HG03095 (cell line): Measurements from ENCODE around the gene PREX1.

Source experiments
- ATAC-seq: cut with Tn5 transposase; IDR thresholded peaks from one replicate; pipeline ENCODE4 v1.9.1; 2021; ENCODE audit warnings: moderate library complexity; ENCODE audit not compliant: unreplicated experiment

PREX1 gene

DNA sequence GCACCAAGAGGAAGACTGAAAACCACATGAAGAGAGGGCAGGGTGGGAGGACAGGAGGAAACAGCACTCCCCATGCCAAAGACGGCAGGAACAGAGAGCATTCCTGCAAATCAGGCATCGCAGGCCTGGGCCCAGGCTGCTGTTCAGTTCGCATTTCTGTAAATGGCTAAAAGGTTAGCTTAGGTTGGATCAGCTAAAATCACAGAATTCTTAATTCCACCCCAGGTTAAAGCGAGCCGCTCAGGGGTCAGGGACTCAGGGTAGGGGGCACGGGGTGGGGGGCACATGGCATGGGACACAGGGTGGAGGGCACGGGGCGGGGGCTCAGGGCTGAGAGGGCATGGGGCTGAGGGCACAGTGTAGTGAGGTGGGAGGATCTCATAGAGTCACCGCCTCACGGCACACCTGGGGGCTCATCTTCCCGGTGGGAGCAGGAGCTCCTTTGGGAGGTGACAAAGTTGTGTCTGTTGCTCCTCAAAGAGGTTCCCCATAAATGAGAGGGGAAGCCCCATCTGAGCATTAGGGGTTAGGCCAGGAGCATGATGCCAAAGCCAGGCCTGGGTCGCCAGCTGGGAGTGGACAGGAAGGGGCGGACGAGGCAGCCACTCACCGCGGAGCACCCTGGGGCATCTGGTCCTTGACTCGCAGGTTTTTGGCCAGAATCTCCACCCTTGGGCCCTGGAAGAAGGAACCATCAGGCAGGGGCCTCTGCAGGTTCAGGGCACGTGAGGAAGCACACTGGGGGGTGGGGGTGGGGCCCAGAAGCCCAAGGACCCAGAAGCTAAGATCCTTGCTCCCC lies 200.7 kb downstream of the PREX1 start:
- ATAC-seq, result no peak

DNA sequence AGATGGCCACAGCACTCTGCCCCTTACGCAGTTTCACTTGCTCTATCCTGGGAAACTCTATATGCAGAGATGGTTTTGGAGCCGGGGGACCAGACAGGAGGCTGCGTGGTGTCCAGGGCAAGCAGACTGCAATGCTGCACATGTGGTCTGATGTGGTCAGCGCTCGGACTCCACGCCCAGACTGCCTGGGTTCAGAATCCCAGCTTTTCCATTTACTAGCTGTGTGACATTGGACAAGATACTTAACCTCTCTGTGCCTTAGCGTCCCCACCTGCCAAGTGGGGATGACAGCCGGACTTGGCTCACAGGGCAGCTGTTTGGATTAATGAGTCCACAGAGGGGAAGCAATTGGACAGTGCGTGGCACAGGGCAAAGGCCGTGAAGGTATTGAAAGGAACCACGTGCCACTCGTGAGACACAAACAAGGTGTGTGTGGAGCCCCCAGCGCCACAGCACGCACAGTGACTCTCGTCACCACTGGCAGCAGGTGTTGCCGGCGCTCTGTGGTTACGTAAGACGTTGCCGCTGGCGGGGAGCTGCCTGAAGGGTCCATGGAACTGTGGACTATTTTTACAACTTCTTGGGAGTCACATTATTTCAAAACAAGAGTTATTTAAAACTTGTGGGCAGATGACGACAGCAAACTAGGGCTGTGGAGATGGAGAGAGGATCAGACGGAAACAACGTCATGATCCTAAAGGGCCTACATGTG lies 201.4 kb downstream of the PREX1 start:
- ATAC-seq, result no peak

DNA sequence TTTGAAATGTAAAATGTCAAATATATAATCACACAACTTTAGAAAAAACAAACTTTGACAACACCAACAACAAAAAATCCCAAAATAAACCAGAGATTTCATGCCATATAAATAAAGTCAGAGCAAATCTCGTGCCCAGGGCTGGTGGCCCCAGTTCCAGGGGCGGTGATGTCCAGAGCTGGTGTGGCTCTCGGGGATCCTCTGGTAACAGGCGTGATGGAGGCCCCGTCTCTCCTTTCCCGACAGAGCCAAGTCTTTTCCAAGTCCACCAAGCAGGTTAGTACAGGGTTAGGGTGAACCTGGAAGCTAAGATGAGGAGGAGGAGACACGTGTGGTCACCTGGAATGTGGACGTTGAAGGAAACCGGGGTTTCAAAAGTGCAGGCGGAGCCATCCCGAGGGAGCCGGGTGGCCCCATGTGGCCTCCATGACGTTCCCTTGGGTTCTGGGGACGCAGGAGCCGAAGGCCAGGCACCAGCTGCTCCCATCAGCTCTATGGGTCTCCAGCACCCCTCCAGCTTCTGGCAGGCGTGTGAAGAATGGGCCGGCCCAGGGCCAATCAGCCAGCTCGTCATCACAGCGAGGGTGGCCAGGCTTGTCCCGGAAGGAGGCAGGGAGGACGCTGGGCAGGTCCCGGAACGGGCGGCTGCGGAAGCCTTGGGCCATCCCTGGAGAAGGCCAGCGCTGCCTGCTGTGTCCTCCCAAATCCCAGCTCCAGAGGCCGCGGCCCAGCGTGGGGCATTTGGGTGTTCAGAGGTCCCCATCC lies 202.5 kb downstream of the PREX1 start:
- ATAC-seq, result no peak

DNA sequence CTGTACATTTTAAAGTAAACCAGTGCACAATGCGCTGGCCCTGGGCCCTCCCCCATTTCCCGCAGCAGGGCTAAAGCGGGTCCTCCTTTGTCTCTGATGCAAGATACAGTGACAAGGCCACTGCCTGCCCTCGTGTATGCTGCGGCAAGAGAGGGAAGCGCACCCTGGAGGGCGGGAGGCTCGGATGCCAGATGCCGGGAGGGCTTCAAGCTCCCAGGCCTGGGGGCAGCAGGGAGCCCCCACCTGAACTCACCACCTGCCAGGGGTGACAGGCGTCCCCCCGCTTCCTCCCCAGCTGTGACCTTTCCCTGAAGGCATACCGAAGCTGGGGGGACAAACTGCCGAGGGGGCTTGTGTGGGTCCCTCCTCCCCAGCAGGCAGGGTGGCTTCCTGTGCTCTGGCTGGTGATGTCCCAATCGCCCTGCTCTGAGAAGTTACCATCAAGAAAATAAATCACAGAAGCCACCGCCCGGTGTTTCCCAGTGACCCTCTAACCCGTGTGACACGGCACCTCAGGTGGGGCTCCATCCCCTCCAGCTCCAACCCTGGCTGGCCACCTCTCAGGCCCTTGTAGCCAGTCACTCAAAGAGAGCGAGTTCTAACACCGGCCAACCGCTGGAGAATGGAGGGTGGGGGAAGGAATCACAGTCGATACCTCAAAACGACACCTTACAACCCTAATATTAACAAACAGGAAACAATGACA lies 203.3 kb downstream of the PREX1 start:
- no peak for ATAC-seq

DNA sequence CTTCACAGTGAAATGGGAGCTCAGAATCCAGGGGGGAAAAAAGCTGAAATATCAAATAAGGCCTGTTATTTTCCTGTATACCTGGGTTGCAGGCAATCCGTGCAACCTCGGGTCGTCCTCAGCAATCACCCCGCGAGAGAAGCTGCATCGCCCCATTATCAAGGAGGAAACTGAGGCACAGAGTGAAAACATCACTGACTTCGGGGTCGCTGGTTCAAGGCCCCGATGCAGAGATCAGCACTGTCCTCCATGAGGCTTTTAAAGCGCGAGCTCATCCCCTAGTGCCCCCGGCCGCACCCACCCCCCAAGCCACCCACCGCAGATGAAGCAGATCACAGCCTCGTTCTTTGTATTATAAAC lies 203.9 kb downstream of the PREX1 start:
- ATAC-seq, result no peak

DNA sequence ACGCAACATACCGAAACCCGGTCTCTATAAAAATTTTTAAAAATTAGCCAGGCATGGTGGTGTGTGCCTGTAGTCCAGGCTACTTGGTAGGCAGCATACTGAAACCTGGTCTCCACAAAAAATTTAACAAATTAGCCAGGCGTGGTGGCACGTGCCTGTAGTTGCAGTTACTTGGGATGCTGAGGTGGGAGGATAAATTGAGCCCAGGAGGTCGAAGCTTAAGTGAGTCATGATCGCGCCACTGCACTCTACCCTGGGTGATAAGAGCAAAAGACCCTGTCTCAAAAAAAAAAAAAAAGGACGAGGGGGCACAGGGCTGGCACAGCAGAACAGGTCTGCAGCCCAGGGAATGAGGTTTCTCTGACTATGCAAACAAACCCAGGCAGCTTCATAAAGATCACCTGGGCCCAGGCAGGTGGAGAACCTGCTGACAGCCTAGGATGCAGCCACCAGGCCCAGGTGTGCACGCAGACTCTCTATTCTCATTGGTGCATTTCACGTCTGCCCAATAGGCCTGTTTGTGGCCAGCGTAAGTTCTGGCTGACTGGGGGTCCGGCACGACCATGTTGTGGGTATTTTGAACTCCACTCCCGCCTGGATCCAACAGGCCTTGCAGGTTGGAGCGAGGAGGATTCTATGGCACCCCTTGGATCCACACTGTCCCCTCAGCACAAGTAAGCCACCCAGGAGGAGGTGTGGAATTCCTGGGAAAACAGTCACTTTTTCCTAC lies 204.5 kb downstream of the PREX1 start:
- ATAC-seq, result no peak

DNA sequence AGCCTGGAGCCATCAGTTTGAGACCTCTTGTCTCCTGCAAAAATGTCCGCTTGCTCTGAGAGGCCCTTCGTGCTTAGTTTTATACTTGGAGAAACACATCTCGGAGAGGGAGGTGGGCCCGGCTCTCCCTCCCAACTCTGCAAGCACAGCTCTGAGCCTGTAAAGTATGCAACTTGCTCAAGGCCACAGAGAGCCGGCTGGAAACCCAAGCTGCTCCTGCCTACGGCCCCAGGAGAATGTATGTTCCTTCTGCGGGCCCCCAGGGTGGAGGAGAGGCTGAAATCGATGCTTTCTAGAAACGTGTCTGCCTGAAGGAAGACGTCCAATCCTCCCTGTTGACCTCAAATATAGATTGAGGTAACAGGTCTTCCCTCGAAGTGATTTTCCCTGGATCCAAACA lies 205.4 kb downstream of the PREX1 start:
- no peak for ATAC-seq

DNA sequence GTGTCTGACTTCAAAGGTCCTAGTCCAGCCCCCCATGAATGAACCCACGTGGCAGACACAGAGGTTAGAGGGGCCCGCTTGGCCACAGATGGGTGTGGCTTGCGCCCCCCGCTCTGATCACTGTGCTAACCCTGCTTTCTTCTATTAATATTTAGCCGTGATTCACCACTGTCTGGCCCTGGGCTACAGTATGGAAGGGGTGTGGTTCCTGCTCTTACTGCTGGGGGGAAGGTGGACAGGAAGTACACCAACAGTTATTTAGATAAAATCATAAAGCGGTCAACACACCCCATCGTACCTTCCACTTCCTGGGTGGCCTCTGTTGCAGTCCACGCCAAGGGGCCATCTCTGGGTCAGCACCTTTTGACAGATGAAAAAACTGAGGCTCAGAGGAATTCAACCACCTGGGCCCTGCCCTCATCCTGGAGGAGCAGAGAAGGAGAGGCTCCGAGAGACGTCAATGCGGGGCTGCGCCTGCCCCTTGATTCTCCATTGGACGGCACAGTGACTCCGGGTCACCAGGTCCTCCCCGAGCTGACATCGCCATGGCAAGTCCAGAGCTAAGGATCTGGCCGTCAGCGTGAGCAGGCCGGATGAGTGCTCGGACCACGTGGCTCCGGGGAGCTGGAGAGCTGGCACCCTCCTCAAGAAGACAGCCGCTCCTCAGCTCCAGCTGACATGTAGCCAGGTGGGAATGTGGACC lies 206.3 kb downstream of the PREX1 start:
- ATAC-seq, result no peak

DNA sequence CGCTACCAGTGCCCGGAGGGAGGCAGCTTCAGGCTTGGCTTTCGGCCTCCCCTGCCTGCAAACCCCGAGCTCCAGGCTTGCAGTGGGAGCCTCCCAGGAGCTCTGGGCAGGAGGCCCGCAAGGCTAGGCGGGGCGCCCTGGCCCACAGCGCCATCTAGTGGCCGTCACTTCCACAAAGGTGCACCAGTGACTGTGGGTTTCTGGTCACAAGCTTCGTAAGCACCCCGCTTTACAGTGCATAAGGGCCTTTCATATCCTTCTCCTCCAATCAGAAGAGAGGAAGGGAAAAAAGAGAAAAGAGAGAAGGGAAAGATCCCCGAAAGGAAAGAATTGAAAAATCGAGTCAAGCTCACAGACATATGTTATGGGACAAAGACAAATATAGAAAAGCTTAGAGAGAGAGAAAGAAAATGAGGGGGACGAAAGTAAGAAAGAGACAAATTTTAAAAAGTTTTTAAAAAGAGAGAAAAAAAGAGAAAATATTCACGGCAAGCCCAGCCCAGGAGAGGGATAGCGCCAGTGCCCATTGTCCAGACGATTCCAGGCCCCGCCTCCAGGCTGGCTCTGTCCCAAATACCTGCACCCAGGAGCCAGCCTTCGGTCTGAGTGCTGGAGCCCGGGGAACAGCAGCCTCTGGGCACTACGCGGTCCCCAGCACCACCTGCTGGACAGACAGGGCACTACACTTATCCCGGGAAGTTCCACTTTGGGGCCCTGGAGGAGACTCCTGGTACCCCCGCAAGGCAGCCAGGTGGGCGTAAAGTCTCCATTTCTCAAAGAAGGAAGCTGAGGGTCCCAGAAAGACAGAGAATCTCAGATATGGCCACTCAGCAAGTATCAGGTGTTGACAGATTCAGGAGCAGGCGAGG lies 207.1 kb downstream of the PREX1 start:
- no peak for ATAC-seq

DNA sequence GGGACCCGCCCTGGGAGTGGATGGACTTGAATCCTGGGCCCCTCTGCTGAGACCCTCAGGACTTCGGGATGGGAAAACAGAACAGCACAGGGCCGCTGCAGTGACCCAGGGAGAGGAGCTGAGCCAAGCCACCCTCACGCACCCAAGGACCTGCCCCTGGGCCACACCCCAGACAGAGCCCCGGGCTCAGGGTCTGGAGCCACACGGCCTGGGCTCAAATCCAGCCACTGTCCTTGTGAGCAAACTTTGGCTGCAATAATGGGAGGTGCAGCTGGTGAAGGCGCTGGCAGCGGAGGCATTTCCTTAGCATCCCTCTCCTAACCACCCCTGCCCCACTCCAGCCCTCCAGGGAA lies 207.7 kb downstream of the PREX1 start:
- ATAC-seq, result no peak

DNA sequence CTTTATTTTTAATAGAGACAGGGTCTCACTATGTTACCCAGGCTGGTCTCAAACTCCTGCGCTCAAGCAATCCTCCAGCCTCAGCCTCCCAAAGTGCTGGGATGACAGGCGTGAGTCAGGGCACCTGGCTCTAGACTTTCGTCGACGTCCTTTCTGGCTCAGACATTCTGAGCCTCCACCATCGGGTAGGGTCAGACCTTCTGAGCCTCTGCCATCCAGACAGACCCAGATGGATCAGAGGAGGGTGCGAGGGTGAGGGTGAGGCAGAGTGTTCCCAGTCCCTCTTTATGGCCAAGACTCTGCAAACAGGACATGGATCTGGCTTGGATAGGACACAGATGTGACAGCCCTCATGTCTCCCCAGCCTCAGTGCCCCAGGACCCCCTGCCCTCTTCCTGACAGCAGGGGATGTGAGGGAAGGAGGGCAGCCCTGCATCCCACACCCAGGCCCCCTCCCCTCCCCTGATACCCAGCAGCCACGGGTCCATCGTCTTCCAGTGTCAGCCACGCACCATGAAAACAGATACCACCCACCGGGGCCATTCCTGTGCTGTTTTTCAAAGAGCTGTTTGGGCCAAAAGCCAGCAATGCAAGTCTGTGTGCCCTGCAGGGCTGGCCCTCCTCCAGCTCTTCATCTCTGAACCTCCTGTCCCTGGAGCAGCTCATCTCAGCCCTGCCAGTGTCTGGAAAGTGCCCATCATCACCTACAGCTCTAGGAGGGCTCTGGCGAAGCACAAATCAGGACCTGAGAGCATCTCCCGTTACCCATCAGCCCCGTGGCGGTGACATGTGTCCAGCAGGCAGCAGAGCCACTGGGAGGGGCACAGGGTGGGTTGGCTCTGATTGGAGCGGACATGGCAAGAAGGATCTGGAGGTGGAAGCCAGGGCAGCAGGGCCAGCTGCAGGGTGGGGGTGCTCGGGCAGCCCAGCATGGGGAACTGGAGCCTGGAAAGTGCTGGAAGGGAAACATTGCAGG lies 208.4 kb downstream of the PREX1 start:
- no peak for ATAC-seq

DNA sequence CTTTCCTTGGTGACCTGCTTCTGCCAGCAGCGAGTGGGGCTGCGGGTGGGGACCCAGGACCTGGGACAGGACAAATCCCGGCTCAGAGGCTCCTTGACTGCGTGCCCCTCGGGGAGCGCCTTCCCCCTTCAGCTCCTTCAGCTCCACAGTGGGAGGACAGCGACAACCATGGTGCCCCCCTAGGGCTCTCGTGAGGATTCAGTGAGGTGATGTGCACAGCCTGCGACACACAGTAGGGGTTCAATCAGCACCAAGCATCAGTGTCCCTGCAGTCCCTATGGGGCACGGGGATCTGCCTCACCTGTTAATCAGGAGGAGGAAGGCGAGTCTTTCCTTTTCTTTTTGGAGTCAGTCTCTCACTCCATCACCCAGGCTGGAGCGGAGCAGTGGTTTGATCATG lies 209.2 kb downstream of the PREX1 start:
- no peak for ATAC-seq

DNA sequence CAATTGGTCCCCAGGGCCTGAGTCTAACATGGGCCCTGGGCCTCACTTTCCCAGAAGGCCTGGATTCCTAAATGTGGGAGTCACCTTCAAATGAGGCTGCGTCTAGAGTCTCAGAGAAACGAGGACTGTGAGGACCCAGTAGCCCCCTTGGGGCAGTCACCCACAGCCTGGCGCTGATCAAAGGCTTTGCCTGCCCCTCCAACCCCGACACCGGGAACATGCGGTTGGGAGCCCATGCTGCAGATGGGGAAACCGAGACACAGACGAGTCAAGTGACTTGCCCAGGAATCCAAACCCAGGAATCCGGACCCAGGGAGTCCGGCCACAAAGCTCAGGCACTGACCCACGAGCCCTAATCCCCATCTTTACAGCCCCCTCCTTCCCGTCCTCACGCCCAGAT lies 209.7 kb downstream of the PREX1 start:
- no peak for ATAC-seq

DNA sequence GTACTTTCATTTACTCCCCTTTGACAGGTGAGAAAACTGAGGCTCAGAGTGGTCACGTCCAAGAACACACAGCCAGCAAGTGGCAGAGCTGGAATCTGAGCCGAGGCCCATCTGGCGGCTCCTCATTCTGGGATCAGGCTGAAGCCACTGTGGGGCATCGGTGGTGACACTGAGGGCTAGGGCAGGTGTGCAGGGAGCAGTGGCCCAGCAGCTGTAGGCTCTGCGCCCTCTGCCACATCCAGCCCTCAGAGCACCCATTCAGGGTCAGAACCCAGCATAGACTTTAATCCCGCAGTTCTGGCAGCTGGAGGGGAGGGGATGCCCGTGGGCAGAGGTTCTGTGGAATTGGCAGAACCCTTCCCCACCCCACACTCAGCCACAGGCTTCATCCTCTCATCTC lies 210.3 kb downstream of the PREX1 start:
- no peak for ATAC-seq

DNA sequence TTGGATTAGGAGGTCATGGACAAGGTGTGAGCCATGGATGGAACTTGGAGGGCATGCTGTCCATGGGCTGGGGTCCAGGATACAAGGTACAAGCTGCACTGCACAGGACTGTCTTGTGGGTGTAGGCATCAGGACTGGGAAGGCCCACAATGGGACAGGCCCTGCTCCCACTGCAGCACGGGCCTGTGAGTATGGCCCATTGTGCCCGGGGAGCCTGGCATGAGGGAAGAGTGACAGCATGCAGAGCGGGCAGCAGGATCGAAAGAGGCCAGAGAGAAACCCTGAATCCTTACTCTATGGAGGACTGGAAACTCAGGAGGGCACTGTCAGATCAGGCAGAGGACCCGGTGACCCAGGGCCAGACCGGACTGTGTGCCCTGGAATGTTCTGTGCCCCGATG lies 211.3 kb downstream of the PREX1 start:
- ATAC-seq, result no peak

DNA sequence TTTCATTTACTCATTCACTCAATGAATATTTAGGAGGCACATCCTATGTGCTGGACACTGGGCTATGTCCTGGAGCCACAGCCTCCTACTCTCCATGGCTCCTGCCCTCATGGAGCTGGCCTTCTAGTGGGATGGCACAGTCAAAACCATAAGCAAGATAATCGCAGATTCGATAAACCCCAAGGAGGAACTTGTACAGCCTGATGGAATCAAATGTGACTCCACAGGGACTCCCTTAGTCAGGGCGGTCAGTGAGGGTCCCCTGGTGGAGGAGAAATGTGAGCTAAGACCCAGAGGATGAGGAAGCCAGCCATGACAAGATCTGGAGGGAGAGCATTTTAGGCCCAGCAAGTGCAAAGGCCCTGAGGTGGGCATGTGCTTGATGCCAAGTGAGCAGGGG lies 211.9 kb downstream of the PREX1 start:
- ATAC-seq, result no peak

DNA sequence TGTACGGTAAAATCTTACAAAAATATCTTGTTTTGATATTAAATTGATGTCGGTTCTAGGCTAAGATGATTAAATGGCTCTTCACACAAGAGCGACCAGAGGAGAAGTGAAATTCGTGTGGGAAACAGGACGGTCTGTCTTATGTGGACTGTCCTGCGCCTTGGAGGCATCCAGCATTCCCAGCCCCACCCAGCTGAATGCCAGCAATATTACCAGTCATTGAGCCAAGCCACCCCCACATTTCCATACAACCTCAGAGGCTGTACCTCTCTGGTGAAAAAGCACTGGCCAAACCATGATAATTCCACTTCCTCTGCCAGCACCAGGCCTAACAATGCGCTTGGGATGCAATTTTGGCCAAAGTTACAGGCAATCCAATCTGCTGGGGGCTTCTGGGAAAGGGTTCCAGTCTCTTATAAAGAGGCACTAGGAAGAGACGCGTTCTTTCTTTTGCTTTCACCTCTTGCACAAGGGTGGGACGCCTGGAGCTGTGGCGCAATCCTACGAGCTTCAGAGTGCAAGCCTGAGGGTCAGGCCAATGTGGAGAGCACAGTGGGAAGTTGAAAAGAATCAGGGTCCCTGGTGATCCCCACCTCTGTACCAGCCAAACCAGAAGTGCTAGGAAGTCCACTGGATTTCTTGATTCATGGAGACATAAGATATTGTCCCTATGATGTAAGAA lies 213.1 kb downstream of the PREX1 start:
- no peak for ATAC-seq
